Esophagus squamous epithelium (tissue), 4 donors: ENCODE results near the gene EFNA4.
A peak's percentile ranks its signal among the peaks of the same experiment; 100 is the strongest.

Experiments used
- CTCF ChIP-seq, 6 experiments: fragments of 450-650 bp in 4 of 6; fragments of 200-600 bp in 2 of 6; sonication (generic) in 2 of 6; IDR thresholded peaks; one replicate each; pipeline ENCODE4 v1.5.1; 2016 to 2019; ENCODE audit warnings: antibody characterized with exemption in 6 of 6, mild to moderate bottlenecking in 4 of 6, moderate library complexity in 4 of 6
- POLR2A ChIP-seq, 4 donors: fragments of 450-650 bp; IDR thresholded peaks; one replicate each; pipeline ENCODE4 v1.6.1; 2017; ENCODE audit warnings: antibody characterized with exemption in 4 of 4, mild to moderate bottlenecking in 4 of 4, moderate library complexity in 3 of 4

GRCh38 chr1:155034318-155035208, 29.0 kb upstream of the EFNA4 start:
- TF ChIP-seq CTCF (IDR thresholded peaks at IDR 0.05) (peak in 2 of 6 experiments; percentile 14 to 39), POLR2A (IDR thresholded peaks at IDR 0.05) (no peak)
